Astrocyte of the cerebellum (primary cell): ENCODE measurements around the gene MSI2.

Source experiments
- DNase-seq: peaks from one replicate; pipeline ENCODE4 v3.0.0-alpha.2; 2011; ENCODE audit warnings: low read depth
- H3K4me3 ChIP-seq: 2 replicates; pipeline ENCODE4 v1.5.1; 2011; ENCODE audit warnings: mild to moderate bottlenecking, low read depth, low read length, moderate library complexity
- CTCF ChIP-seq: IDR thresholded peaks from 2 replicates; pipeline ENCODE4 v1.5.1; 2012; ENCODE audit warnings: low read length, low read depth, moderate library complexity, mild to moderate bottlenecking; ENCODE audit errors: missing control alignments
- in situ Hi-C: cut with HindIII; loops from 2 replicates; pipeline ENCODE4 v1.10.0; 2017; ENCODE audit warnings: low sequenced_read_pairs

Gene MSI2

DNA sequence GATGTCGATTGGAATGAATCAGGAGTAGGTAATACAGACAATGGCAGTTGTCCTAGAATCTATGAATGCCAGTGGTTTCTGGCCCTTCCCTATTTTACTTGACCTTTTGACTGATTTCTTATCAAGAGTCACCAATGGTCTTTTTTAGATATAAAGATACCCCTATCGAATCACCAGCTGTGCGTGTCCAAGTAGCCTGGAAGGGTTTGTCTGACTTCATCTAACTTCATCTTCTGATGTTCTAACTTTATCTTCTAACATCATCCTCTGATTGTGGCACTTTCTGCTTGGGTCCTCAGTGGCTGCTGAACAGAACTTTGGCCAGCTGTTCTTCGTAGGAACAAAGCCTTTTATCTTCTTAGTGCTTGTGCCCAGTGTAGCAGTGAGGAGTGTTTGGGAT lies 129.7 kb downstream of the MSI2 start:
- in situ Hi-C loops = no loop called here
- H3K4me3 ChIP-seq = no peak overlapping the region
- no peak for DNase-seq
- TF ChIP-seq CTCF = no peak

DNA sequence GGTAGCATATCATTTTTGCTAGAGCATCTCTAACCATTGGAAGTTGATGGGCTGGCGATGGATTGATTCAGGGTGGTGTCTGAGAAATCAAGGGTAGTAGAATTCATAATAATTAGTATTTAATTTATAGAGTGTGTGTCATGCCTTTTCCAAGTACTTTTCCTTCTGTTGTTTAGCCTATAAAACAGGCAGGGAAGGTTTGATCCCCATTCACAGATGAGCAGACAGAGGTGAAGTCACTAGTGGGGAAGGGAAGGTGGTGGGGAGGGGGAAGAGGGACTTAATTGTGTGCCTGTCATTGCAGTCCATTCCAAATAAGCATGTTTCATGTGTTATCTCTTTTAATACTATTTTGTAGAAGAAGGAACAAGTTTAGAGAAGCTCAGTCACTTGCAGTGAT lies 131.3 kb downstream of the MSI2 start:
- in situ Hi-C loops = no loop called here

GRCh38 chr17:57388131-57388725 lies 131.9 kb downstream of the MSI2 start:
- in situ Hi-C loops = no loop called here
- no peak for TF ChIP-seq CTCF
- no peak for DNase-seq
- no peak overlapping the region for H3K4me3 ChIP-seq

More for the DNA sequence above, 131.3 kb downstream of the MSI2 start:
- no peak overlapping the region for H3K4me3 ChIP-seq
- no peak for TF ChIP-seq CTCF
- no peak for DNase-seq

DNA sequence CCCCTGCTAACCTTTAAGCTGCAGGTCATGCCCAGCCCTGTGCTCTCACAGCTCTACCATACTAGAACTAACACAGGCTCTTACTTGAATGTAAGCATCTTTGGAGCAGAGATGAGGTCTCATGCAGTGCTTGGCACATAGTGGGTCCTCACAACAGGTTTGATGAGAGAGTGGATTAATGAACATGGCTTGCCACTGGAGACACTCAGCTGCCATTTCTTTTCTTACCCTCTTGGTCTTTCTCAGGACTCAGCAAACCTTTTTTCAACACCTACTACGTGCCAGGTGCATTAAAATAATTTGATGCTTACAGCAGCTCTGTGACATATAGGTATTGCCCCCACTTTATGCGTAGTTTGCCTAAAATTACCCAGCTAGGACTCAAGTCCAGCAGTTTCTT lies 133.2 kb downstream of the MSI2 start:
- no peak overlapping the region for H3K4me3 ChIP-seq
- in situ Hi-C loops = no loop called here
- TF ChIP-seq CTCF = no peak
- DNase-seq = no peak

DNA sequence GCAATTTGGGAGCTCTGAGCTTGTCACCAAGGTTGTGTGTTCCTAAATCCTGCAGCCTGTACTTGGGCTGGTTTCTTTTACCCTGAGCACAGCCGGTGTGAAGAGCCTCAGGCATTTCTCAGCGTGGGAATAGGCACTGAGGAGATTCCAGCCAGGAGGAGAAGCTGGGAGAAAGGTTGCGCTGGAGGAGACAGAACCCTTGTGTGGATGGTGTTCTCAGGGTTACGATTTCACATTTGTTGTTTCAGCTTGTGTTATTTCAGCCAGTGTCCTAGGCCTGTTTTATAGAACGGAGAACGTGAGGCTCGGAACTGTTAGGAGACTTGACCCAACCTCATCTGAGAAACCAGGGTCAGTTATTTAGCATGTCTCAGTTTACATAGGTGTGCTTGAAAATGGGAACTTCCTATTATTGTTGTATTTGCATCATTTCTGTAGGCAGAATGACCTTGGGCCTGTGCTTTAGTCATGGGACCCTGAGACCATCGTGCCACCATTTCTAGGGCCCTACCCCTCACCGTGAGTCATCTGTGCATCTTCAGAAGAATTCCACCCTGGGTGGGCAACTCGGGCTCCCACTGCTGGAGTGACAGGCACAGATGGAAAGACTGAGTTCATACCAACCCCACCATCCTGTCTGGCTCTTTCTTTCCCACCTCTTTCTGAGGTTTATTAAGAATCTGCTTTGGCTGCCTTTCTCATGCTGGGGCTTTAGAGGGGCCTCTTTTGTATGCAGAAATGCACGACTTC lies 134.9 kb downstream of the MSI2 start:
- no peak for TF ChIP-seq CTCF
- DNase-seq = no peak
- no peak overlapping the region for H3K4me3 ChIP-seq
- in situ Hi-C loops = no loop called here

GRCh38 chr17:57391857-57392471 lies 135.6 kb downstream of the MSI2 start:
- no peak for TF ChIP-seq CTCF
- H3K4me3 ChIP-seq = no peak overlapping the region
- DNase-seq = no peak
- in situ Hi-C loops = no loop called here
